Colonic mucosa (tissue), 4 donors: Measurements from ENCODE around the gene PRDM1. TPM values are rescaled to one million over a fixed set of nuclear protein-coding genes. Genes with fewer than 3 reads are reported as not detected.
"Not testable (repeated sequence)": the region's sequence is repeated elsewhere in the genome, so short reads cannot be mapped to it uniquely, and the experiment has no call there.

ENCODE experiments used
- DNase-seq: peaks from one replicate; pipeline ENCODE4 v3.0.0-alpha.2; 2020
- H3K27ac ChIP-seq: fragments of 200-600 bp; one replicate; pipeline ENCODE4 v1.8.0; 2021
- H3K27me3 ChIP-seq: fragments of 200-600 bp; one replicate; pipeline ENCODE4 v1.8.0; 2021
- H3K36me3 ChIP-seq: fragments of 200-600 bp; one replicate; pipeline ENCODE4 v1.8.0; 2021
- H3K4me1 ChIP-seq: fragments of 200-600 bp; one replicate; pipeline ENCODE4 v1.8.0; 2021; ENCODE audit warnings: mild to moderate bottlenecking
- H3K4me3 ChIP-seq: fragments of 200-600 bp; one replicate; pipeline ENCODE4 v1.8.0; 2021
- H3K9ac ChIP-seq, 2 donors: one replicate each; pipeline ENCODE4 v1.7.0; 2013; ENCODE audit warnings: control low read depth in 2 of 2, low read depth in 2 of 2, low read length in 2 of 2
- H3K9me3 ChIP-seq: fragments of 200-600 bp; one replicate; pipeline ENCODE4 v1.8.0; 2021
- CTCF ChIP-seq: fragments of 200-600 bp; IDR thresholded peaks from one replicate; pipeline ENCODE4 v1.8.0; 2022; ENCODE audit warnings: antibody characterized with exemption, mild to moderate bottlenecking
- intact Hi-C: fragments of 100-400 bp; cut with DNase I; formaldehyde crosslinking; loops from one replicate; pipeline ENCODE4 v1.14.1; 2022
- total RNA-seq, 2 donors: library from RNA; stranded (reverse); fragmentation: NEBNext Ultra II Directional in 1 of 2; extraction: Animal tissue kit (Norgen Biotek cat#: 25700) in 1 of 2; gene quantifications; one replicate each; pipeline ENCODE4 v1.2.1, GENCODE V29; 2021
- donor health status: healthy.
- donor health status: DM: no; HTN: no; CAD: no.
- donor health status: DM: no; HTN: no; CAD: no.

Gene PRDM1
- total RNA-seq, 2 donors from 2014 or later = 7.2 to 17.6 TPM

GRCh38 chr6:106146852-106147351 lies 60.8 kb downstream of the PRDM1 start:
- H3K27me3 ChIP-seq = no peaks in the 10 kb centered on the region
- no peaks in the 10 kb centered on the region for H3K4me1 ChIP-seq
- H3K27ac ChIP-seq = no peak overlapping the region
- H3K9ac ChIP-seq = no peak overlapping the region
- no peaks in the 10 kb centered on the region for H3K36me3 ChIP-seq
- intact Hi-C loops = no loop called here
- TF ChIP-seq CTCF = no peak
- no peak for DNase-seq
- H3K9me3 ChIP-seq = no peaks in the 10 kb centered on the region
- H3K4me3 ChIP-seq = no peak overlapping the region

DNA sequence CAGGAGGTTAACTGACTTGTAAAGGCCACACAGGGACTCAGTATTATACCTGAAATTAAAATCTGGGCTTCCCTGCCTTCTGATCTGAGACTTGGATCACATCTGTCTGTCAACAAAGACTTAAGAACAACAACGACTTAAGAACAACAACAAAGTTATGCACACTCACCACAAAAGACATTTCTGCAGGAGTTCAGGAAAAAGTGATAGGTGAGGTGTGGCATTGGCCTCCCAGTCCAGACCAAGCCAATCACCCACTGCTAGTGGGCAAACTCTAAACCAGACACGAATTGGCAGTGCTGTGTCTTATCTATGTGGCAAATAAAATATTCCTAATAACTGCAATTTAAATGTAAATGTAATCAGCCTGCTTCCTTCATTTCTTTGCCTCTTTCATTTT lies 61.3 kb downstream of the PRDM1 start:
- H3K9ac ChIP-seq = no peak overlapping the region
- intact Hi-C loops = no loop called here
- H3K9me3 ChIP-seq = no peaks in the 10 kb centered on the region
- H3K4me3 ChIP-seq = no peak overlapping the region
- no peaks in the 10 kb centered on the region for H3K4me1 ChIP-seq
- no peaks in the 10 kb centered on the region for H3K27me3 ChIP-seq
- no peak overlapping the region for H3K27ac ChIP-seq
- H3K36me3 ChIP-seq = no peaks in the 10 kb centered on the region
- no peak for DNase-seq
- no peak for TF ChIP-seq CTCF

- Histone ChIP-seq H3K9me3 (no peaks in the 10 kb centered on the region), H3K27me3 (no peaks in the 10 kb centered on the region), H3K4me1 (no peaks in the 10 kb centered on the region), H3K9ac (no peak overlapping the region), H3K4me3 (no peak overlapping the region), H3K27ac (no peak overlapping the region), H3K36me3 (no peaks in the 10 kb centered on the region)
- intact Hi-C loops = no loop called here
- no peak for DNase-seq
- TF ChIP-seq CTCF = no peak
Observed at GRCh38 chr6:106149472-106150069, 63.4 kb downstream of the PRDM1 start.

- H3K4me3 ChIP-seq, DNase-seq, intact Hi-C loops, H3K36me3 ChIP-seq, H3K9me3 ChIP-seq, H3K9ac ChIP-seq, H3K27me3 ChIP-seq, H3K4me1 ChIP-seq, H3K27ac ChIP-seq: not testable (repeated sequence)
Observed at GRCh38 chr6:106152476-106152875, 66.3 kb downstream of the PRDM1 start.

DNA sequence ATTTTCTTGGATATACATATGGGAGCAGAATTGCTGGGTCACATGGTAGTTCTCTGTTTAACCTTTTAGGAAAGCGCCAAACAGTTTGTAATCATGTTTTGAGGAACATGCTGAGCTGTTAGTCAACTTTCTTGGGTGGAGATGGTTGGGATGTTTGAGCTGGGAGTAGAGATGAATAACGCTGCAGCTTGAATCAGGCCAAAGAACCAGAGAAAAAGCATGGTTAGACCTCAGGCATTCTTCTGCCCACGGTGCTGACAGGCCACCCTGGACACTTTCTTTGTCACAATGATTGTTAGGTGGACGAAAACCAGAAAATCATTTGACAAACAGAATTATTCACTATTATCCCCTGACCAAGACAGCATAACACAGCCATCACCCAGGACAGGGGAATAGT lies 66.8 kb downstream of the PRDM1 start:
- Histone ChIP-seq H3K9me3 (no peaks in the 10 kb centered on the region), H3K4me1 (no peaks in the 10 kb centered on the region), H3K9ac (no peak overlapping the region), H3K27me3 (no peaks in the 10 kb centered on the region), H3K4me3 (no peak overlapping the region), H3K36me3 (no peaks in the 10 kb centered on the region), H3K27ac (no peak overlapping the region)
- TF ChIP-seq CTCF = no peak
- intact Hi-C loops = no loop called here
- DNase-seq = no peak

GRCh38 chr6:106154326-106154725 lies 68.2 kb downstream of the PRDM1 start:
- TF ChIP-seq CTCF = no peak
- intact Hi-C loops = no loop called here
- no peak overlapping the region for H3K4me3 ChIP-seq

More at GRCh38 chr6:106154326-106154725, 68.2 kb downstream of the PRDM1 start:
- no peaks in the 10 kb centered on the region for H3K27me3 ChIP-seq
- no peak for DNase-seq
- H3K27ac ChIP-seq = no peak overlapping the region
- H3K9ac ChIP-seq = no peak overlapping the region
- H3K9me3 ChIP-seq = no peaks in the 10 kb centered on the region
- no peaks in the 10 kb centered on the region for H3K36me3 ChIP-seq
- H3K4me1 ChIP-seq = no peaks in the 10 kb centered on the region
